HEK293T (cell line): ENCODE data around the gene SART1.

Experiments used
- CTCF ChIA-PET: fragments of 350-600 bp; formaldehyde crosslinking; extraction: SDS; loops from one replicate; lab custom pipeline; 2021; ENCODE audit warnings: antibody characterized with exemption, inconsistent platforms; lab: Yijun Ruan, JAX
- POLR2A ChIA-PET: fragments of 350-600 bp; formaldehyde crosslinking; extraction: SDS; loops from one replicate; lab custom pipeline; 2020; ENCODE audit warnings: antibody characterized with exemption, inconsistent platforms; lab: Yijun Ruan, JAX
- DNase-seq: peaks from one replicate; pipeline ENCODE4 v3.0.0; 2012; ENCODE audit warnings: mixed read lengths; ENCODE audit errors: extremely low spot score
- ARNT ChIP-seq: fragments of 450-650 bp; IDR thresholded peaks from 2 replicates; pipeline ENCODE4 v1.6.1; 2017; ENCODE audit warnings: mild to moderate bottlenecking
- BHLHE40 ChIP-seq: fragments of 450-650 bp; IDR thresholded peaks from 2 replicates; pipeline ENCODE4 v1.6.1; 2016; ENCODE audit warnings: mild to moderate bottlenecking, moderate library complexity, borderline replicate concordance
- CTBP1 ChIP-seq: fragments of 450-650 bp; IDR thresholded peaks from 2 replicates; pipeline ENCODE4 v1.6.1; 2016; ENCODE audit warnings: borderline replicate concordance
- ELF4 ChIP-seq: fragments of 450-650 bp; IDR thresholded peaks from 2 replicates; pipeline ENCODE4 v1.6.1; 2017; ENCODE audit warnings: antibody characterized with exemption
- FOXA1 ChIP-seq: fragments of 450-650 bp; IDR thresholded peaks from 2 replicates; pipeline ENCODE4 v1.6.1; 2016; ENCODE audit warnings: mild to moderate bottlenecking
- FOXK2 ChIP-seq: fragments of 450-650 bp; IDR thresholded peaks from 2 replicates; pipeline ENCODE4 v1.6.1; 2016; ENCODE audit warnings: mild to moderate bottlenecking
- FOXM1 ChIP-seq: fragments of 450-650 bp; IDR thresholded peaks from 2 replicates; pipeline ENCODE4 v1.6.1; 2017; ENCODE audit warnings: mild to moderate bottlenecking, borderline replicate concordance
- HDGF ChIP-seq: fragments of 450-650 bp; IDR thresholded peaks from 2 replicates; pipeline ENCODE4 v1.6.1; 2017; ENCODE audit warnings: antibody characterized with exemption, borderline replicate concordance
- L3MBTL2 ChIP-seq: fragments of 450-650 bp; conservative IDR thresholded peaks from 2 replicates; pipeline ENCODE4 v1.6.1; 2016; ENCODE audit warnings: mild to moderate bottlenecking
- LEF1 ChIP-seq: fragments of 450-650 bp; IDR thresholded peaks from 2 replicates; pipeline ENCODE4 v1.6.1; 2017; ENCODE audit warnings: mild to moderate bottlenecking, borderline replicate concordance
- NFRKB ChIP-seq: fragments of 450-650 bp; IDR thresholded peaks from 2 replicates; pipeline ENCODE4 v1.6.1; 2016; ENCODE audit warnings: mild to moderate bottlenecking, moderate library complexity
- PKNOX1 ChIP-seq: fragments of 450-650 bp; IDR thresholded peaks from 2 replicates; pipeline ENCODE4 v1.6.1; 2016
- SP1 ChIP-seq: fragments of 450-650 bp; IDR thresholded peaks from 2 replicates; pipeline ENCODE4 v1.6.1; 2017
- SUZ12 ChIP-seq: fragments of 450-650 bp; IDR thresholded peaks from 2 replicates; pipeline ENCODE4 v1.6.1; 2016; ENCODE audit warnings: mild to moderate bottlenecking
- TARDBP ChIP-seq: fragments of 450-650 bp; IDR thresholded peaks from 2 replicates; pipeline ENCODE4 v1.6.1; 2016
- ZNF384 ChIP-seq: fragments of 450-650 bp; IDR thresholded peaks from 2 replicates; pipeline ENCODE4 v1.6.1; 2016

The SART1 gene

GRCh38 chr11:65921033-65921555, 40.4 kb upstream of the SART1 start:
- ChIA-PET CTCF (no interaction called here), POLR2A (no interaction called here)
- TF ChIP-seq FOXK2, result no peak
- TF ChIP-seq ARNT, result no peak
- no peak for TF ChIP-seq CTBP1
- TF ChIP-seq LEF1, result no peak
- TF ChIP-seq BHLHE40, result no peak
- TF ChIP-seq TARDBP, result no peak
- TF ChIP-seq L3MBTL2, result no peak
- no peak for TF ChIP-seq PKNOX1
- no peak for TF ChIP-seq ZNF384
- no peak for TF ChIP-seq SUZ12
- no peak for TF ChIP-seq FOXA1
- no peak for TF ChIP-seq HDGF
- no peak for TF ChIP-seq NFRKB
- no peak for TF ChIP-seq FOXM1
- TF ChIP-seq SP1, result no peak
- DNase-seq, result no peak

GRCh38 chr11:65921876-65922275, 39.7 kb upstream of the SART1 start:
- DNase-seq, result no peak
- ChIA-PET CTCF (interaction anchor here (0.7 kb wide), 1 partner anchor 34 kb away, joined by 3 read pairs; the partner anchor contains the start of gene FIBP), POLR2A (no interaction called here)
- TF ChIP-seq CTBP1 (no peak), ZNF384 (no peak), FOXK2 (no peak), FOXA1 (no peak), LEF1 (no peak), ELF4 (no peak), FOXM1 (no peak), SUZ12 (no peak), ARNT (no peak), BHLHE40 (no peak), HDGF (no peak), L3MBTL2 (no peak), TARDBP (no peak)

- POLR2A ChIA-PET, result interaction anchor here (1.1 kb wide), 1 partner anchor 9 kb away, joined by 3 read pairs; no protein-coding TSS in a partner anchor
These were observed 39.0 kb upstream of the SART1 start for GRCh38 chr11:65922565-65922964.

GRCh38 chr11:65925397-65925796, 36.1 kb upstream of the SART1 start:
- CTCF ChIA-PET, result no interaction called here
- no peak for DNase-seq
- TF ChIP-seq BHLHE40 (no peak), ELF4 (no peak), LEF1 (no peak), FOXK2 (no peak), HDGF (no peak), FOXA1 (no peak), FOXM1 (no peak), NFRKB (no peak), L3MBTL2 (no peak), ZNF384 (no peak), SUZ12 (no peak), TARDBP (no peak), ARNT (no peak), PKNOX1 (no peak), CTBP1 (no peak), SP1 (no peak)
- POLR2A ChIA-PET, result no interaction called here

More at GRCh38 chr11:65922565-65922964, 39.0 kb upstream of the SART1 start:
- no peak for DNase-seq
- CTCF ChIA-PET, result no interaction called here
- TF ChIP-seq ELF4 (no peak), FOXM1 (no peak), FOXK2 (no peak), SUZ12 (no peak), LEF1 (no peak)

GRCh38 chr11:65927904-65928397, 33.6 kb upstream of the SART1 start:
- POLR2A ChIA-PET, result no interaction called here
- TF ChIP-seq PKNOX1 (no peak), ZNF384 (no peak), FOXA1 (no peak), FOXK2 (no peak), BHLHE40 (no peak), ELF4 (no peak), L3MBTL2 (no peak)
- CTCF ChIA-PET, result no interaction called here
- DNase-seq, result no peak

GRCh38 chr11:65928667-65929066, 32.9 kb upstream of the SART1 start:
- TF ChIP-seq FOXA1 (no peak), TARDBP (no peak), LEF1 (no peak), SP1 (no peak), ZNF384 (no peak), CTBP1 (no peak), ARNT (no peak), FOXK2 (no peak), SUZ12 (no peak), ELF4 (no peak), FOXM1 (no peak), BHLHE40 (no peak)
- POLR2A ChIA-PET, result no interaction called here
- CTCF ChIA-PET, result no interaction called here
- no peak for DNase-seq
